GM13976 (cell line): Measurements from ENCODE around the gene CCDC136.

Experiments
- DNase-seq: peaks from one replicate; pipeline ENCODE4 v3.0.0; 2012; ENCODE audit warnings: low spot score
- CTCF ChIP-seq: IDR thresholded peaks from 2 replicates; pipeline ENCODE4 v1.5.1; 2012; ENCODE audit warnings: borderline replicate concordance, mild to moderate bottlenecking; ENCODE audit not compliant: insufficient read depth; ENCODE audit errors: extremely low read depth, missing control alignments, control extremely low read depth
- in situ Hi-C: fragments of 300-500 bp; cut with MboI; formaldehyde crosslinking; loops from one replicate; pipeline ENCODE4 v1.12.0; 2022; ENCODE audit warnings: low sequenced_read_pairs, mixed read lengths, inconsistent platforms; ENCODE audit not compliant: unreplicated experiment

CCDC136 gene

GRCh38 chr7:128871050-128871449, 79.3 kb downstream of the CCDC136 start:
- no peak for DNase-seq
- no peak for TF ChIP-seq CTCF
- in situ Hi-C loops: no loop called here
